MCF 10A (cell line): ENCODE measurements around the gene SCN1B. TPM values are rescaled to one million over a fixed set of nuclear protein-coding genes. Genes with fewer than 3 reads are reported as not detected.

ENCODE experiments used
- BruUV-seq: library from RNA; stranded (reverse); fragments of 400-500 nt; replicated peaks from 2 replicates; lab custom pipeline; 2021; lab: Mats Ljungman, UMichigan
- CTCF ChIA-PET: fragments of 300-600 bp; sonication (Branson Sonifier 250); formaldehyde crosslinking; extraction: SDS; loops from one replicate; lab custom pipeline; 2021; ENCODE audit warnings: antibody characterized with exemption, inconsistent platforms; lab: Yijun Ruan, JAX
- POLR2A ChIA-PET: fragments of 300-600, 350-650 bp; sonication (Branson Sonifier 250); formaldehyde crosslinking; extraction: SDS; loops from one replicate; lab custom pipeline; 2020; ENCODE audit warnings: antibody characterized with exemption, inconsistent platforms; lab: Yijun Ruan, JAX
- DNase-seq: peaks from one replicate; pipeline ENCODE4 v3.0.0-alpha.2; 2018; ENCODE audit not compliant: unreplicated experiment
- H3K27ac Mint-ChIP-seq: one replicate; pipeline ENCODE4 v1.8.0; 2022; ENCODE audit warnings: mild to moderate bottlenecking, low read depth, mixed read lengths; ENCODE audit not compliant: unreplicated experiment
- H3K27me3 Mint-ChIP-seq: one replicate; pipeline ENCODE4 v1.8.0; 2022; ENCODE audit warnings: mixed read lengths; ENCODE audit not compliant: insufficient read depth, unreplicated experiment
- H3K36me3 Mint-ChIP-seq: one replicate; pipeline ENCODE4 v1.8.0; 2022; ENCODE audit warnings: mild to moderate bottlenecking, moderate library complexity, mixed read lengths; ENCODE audit not compliant: insufficient read depth, unreplicated experiment
- H3K4me1 Mint-ChIP-seq: one replicate; pipeline ENCODE4 v1.8.0; 2022; ENCODE audit warnings: mixed read lengths; ENCODE audit not compliant: insufficient read depth, unreplicated experiment
- H3K4me3 Mint-ChIP-seq: one replicate; pipeline ENCODE4 v1.8.0; 2022; ENCODE audit warnings: mild to moderate bottlenecking, moderate library complexity, mixed read lengths; ENCODE audit not compliant: unreplicated experiment
- H3K9me3 Mint-ChIP-seq: one replicate; pipeline ENCODE4 v1.8.0; 2022; ENCODE audit warnings: mixed read lengths; ENCODE audit not compliant: unreplicated experiment
- intact Hi-C: fragments of 100-400 bp; cut with micrococcal nuclease; formaldehyde crosslinking; loops from 2 replicates; pipeline ENCODE4 v1.14.1; 2022
- total RNA-seq: library from RNA; stranded (reverse); gene quantifications from 2 replicates; pipeline ENCODE4 v1.2.3, GENCODE V29; 2022
- TF ChIP-seq, protein P1 (sequence below): fragments of 200-600 bp; IDR thresholded peaks from one replicate; pipeline ENCODE4 v1.8.0; 2022; ENCODE audit warnings: antibody characterized with exemption, mild to moderate bottlenecking; ENCODE audit not compliant: unreplicated experiment

SCN1B gene
- total RNA-seq, 1 experiment from 2014 or later = 0.19 TPM

DNA sequence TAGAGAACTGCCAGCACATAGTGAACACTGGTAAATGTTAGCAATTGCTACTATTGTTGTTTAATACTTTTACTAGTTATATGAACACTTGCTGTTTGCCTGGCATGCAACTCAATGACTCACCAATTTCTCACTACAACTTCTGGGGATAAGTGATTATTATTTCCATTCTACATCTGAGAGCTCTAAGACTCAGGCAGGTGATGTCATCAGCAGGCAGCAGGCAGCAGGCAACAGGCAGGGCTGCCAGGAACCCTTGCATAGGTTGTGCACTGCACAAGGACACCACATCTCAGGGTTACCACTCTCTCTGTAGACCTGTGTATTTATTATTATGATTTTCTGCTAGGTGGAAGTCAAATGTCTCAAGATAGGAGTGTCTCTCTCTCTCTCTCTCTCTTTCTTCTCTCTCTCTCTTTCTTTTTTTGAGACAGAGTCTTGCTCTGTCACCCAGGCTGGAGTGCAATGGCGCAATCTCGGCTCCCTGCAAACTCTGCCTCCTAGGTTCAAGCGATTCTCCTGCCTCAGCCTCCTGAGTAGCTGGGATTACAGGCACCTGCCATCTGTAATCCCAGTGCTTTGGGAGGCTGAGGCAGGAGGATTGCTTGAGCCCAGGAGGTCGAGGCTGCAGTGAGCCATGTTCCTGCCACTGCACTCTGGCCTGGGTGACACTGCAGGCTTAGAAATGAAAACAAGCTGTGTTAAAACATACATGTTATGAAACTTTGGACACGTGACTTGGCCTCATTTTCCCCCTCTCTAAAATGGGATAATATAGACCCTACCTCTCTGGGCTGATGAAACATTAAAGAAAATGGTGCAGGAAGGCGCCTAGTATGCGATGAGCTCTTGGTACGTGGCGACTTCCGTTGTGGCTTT lies 33.9 kb downstream of the SCN1B start:
- peak; percentile 70 for DNase-seq
- no peaks in the 10 kb centered on the region for H3K4me1 Mint-ChIP-seq
- H3K27ac Mint-ChIP-seq = no peak overlapping the region
- intact Hi-C loops = loop anchor here (10.0 kb wide), 1 partner anchor 181 kb away; the partner anchor contains the start of gene LSR
- CTCF ChIA-PET = interaction anchor here (0.5 to 2.2 kb wide), 16 partner anchors 18 to 597 kb away, joined by 3 to 11 read pairs (median 4); partner anchors contain the start of genes FXYD3 and LGI4
- H3K4me3 Mint-ChIP-seq = no peak overlapping the region
- no peaks in the 10 kb centered on the region for H3K27me3 Mint-ChIP-seq
- H3K36me3 Mint-ChIP-seq = no peaks in the 10 kb centered on the region
- TF ChIP-seq, protein P1, sequence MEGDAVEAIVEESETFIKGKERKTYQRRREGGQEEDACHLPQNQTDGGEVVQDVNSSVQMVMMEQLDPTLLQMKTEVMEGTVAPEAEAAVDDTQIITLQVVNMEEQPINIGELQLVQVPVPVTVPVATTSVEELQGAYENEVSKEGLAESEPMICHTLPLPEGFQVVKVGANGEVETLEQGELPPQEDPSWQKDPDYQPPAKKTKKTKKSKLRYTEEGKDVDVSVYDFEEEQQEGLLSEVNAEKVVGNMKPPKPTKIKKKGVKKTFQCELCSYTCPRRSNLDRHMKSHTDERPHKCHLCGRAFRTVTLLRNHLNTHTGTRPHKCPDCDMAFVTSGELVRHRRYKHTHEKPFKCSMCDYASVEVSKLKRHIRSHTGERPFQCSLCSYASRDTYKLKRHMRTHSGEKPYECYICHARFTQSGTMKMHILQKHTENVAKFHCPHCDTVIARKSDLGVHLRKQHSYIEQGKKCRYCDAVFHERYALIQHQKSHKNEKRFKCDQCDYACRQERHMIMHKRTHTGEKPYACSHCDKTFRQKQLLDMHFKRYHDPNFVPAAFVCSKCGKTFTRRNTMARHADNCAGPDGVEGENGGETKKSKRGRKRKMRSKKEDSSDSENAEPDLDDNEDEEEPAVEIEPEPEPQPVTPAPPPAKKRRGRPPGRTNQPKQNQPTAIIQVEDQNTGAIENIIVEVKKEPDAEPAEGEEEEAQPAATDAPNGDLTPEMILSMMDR = no peak
- no TSS peak for BruUV-seq
- POLR2A ChIA-PET = interaction anchor here (0.6 to 1.4 kb wide), 5 partner anchors 12 to 61 kb away, joined by 3 to 5 read pairs (median 4); no protein-coding TSS in a partner anchor
- H3K9me3 Mint-ChIP-seq = no peaks in the 10 kb centered on the region

DNA sequence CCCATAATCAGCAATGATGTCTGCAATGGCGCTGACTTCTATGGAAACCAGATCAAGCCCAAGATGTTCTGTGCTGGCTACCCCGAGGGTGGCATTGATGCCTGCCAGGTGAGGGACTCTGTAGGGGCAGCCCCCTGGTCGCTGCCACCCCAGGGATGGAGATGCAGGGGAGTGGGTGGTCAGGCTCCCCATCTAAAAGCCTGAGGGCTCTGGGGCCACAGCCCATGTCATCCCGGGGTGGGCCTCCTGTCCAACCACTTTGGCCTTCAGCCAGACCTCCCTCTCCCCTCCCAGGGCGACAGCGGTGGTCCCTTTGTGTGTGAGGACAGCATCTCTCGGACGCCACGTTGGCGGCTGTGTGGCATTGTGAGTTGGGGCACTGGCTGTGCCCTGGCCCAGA lies 35.3 kb downstream of the SCN1B start:
- intact Hi-C loops = loop anchor here (5.0 to 10.0 kb wide), 2 partner anchors 179 to 402 kb away; partner anchors contain the start of gene LSR
- H3K9me3 Mint-ChIP-seq = no peaks in the 10 kb centered on the region
- ChIA-PET POLR2A (no interaction called here), CTCF (interaction anchor here (0.6 to 3.3 kb wide), 11 partner anchors 10 to 70 kb away, joined by 3 to 80 read pairs (median 6); partner anchors contain the start of genes HPN and LGI4)
- no peaks in the 10 kb centered on the region for H3K27me3 Mint-ChIP-seq
- DNase-seq = no peak
- TF ChIP-seq, protein P1 = no peak
- no peak overlapping the region for H3K27ac Mint-ChIP-seq
- no TSS peak for BruUV-seq
- no peaks in the 10 kb centered on the region for H3K4me1 Mint-ChIP-seq
- no peak overlapping the region for H3K4me3 Mint-ChIP-seq
- H3K36me3 Mint-ChIP-seq = no peaks in the 10 kb centered on the region

DNA sequence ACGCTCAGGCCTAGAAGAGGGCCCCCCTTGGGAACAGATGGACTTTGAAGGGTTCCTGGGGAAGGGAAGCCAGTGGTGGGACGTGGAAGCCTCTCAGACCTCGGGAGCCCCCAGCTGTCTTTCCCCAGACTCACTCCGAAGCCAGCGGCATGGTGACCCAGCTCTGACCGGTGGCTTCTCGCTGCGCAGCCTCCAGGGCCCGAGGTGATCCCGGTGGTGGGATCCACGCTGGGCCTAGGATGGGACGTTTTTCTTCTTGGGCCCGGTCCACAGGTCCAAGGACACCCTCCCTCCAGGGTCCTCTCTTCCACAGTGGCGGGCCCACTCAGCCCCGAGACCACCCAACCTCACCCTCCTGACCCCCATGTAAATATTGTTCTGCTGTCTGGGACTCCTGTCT lies 35.9 kb downstream of the SCN1B start:
- intact Hi-C loops = loop anchor here (2.0 to 10.0 kb wide), 3 partner anchors 23 to 401 kb away; partner anchors contain the start of gene LSR

More for the DNA sequence above, 35.9 kb downstream of the SCN1B start:
- Mint-ChIP-seq H3K27me3 (no peaks in the 10 kb centered on the region), H3K9me3 (no peaks in the 10 kb centered on the region), H3K36me3 (no peaks in the 10 kb centered on the region), H3K27ac (no peak overlapping the region), H3K4me3 (no peak overlapping the region), H3K4me1 (no peaks in the 10 kb centered on the region)
- DNase-seq = no peak
- POLR2A ChIA-PET = interaction anchor here (0.5 to 2.0 kb wide), 5 partner anchors 32 to 70 kb away, joined by 3 to 7 read pairs (median 4); no protein-coding TSS in a partner anchor
- TF ChIP-seq, protein P1 = no peak
- CTCF ChIA-PET = interaction anchor here (0.5 to 3.3 kb wide), 43 partner anchors 9 to 1969 kb away, joined by 3 to 80 read pairs (median 5); partner anchors contain the start of genes FXYD1, FXYD3, HPN and LGI4
- BruUV-seq = no TSS peak
